ENCODE measurements around the gene CEMIP. TPM values are rescaled to one million over a fixed set of nuclear protein-coding genes. Genes with fewer than 3 reads are reported as not detected.

Gene CEMIP
- total RNA-seq, 1 experiment from 2014 or later, result 3.5 TPM

- CTCF ChIA-PET, result interaction anchor here (0.8 to 6.0 kb wide), 4 partner anchors 188 to 486 kb away, joined by 4 to 136 read pairs (median 46); no protein-coding TSS in a partner anchor
- no peaks in the 10 kb centered on the region for H3K9me2 ChIP-seq (ENCODE audit: insufficient read depth)
- no peaks in the 10 kb centered on the region for H3K27me3 ChIP-seq (ENCODE audit: insufficient read depth, low read length)
- no peak overlapping the region for H3K9ac ChIP-seq (ENCODE audit: low read length)
- no peak overlapping the region for H3K27ac ChIP-seq (ENCODE audit: low read depth, low read length)
- H2AFZ ChIP-seq (ENCODE audit: low read depth, low read length, poor library complexity, severe bottlenecking), result no peak overlapping the region
- BruUV-seq (replicated peaks), result no TSS peak
- RAD21 ChIA-PET (ENCODE audit: low non-redundant PET in 1 of 2, low total read pairs in 2 of 2, uncharacterized antibody in 2 of 2, unreplicated experiment in 2 of 2), result interaction anchor here in 1 of 2 experiments (1.2 kb wide), 1 partner anchor 76 kb away, joined by 4 read pairs; no protein-coding TSS in a partner anchor
- H3K4me1 ChIP-seq (ENCODE audit: control insufficient read depth in 1 of 2, insufficient read depth in 2 of 2, low read length in 2 of 2), result peaks cover 4 to 19% of the 10 kb centered on the region in 2 experiments; a peak in 2 of 4 replicates
- peak; percentile 60 for TF ChIP-seq REST (IDR thresholded peaks at IDR 0.05; ENCODE audit: low read depth)
- TF ChIP-seq SRF (IDR thresholded peaks at IDR 0.05; ENCODE audit: low read depth), result no peak
- no peak for TF ChIP-seq EZH2 (IDR thresholded peaks at IDR 0.05)
- TF ChIP-seq CTCF (IDR thresholded peaks at IDR 0.05 in 2 of 3, conservative IDR thresholded peaks at IDR 0.05 in 1 of 3; ENCODE audit: borderline replicate concordance in 1 of 3, insufficient read depth in 1 of 3, low read depth in 2 of 3, low read length in 2 of 3), result no peak
- intact Hi-C loops (cut with micrococcal nuclease), result no loop called here
- POLR2A ChIA-PET, result no interaction called here
- H4K20me1 ChIP-seq (ENCODE audit: insufficient read depth), result no peaks in the 10 kb centered on the region
- no peaks in the 10 kb centered on the region for H3K9me3 ChIP-seq (ENCODE audit: control insufficient read depth in 1 of 2, insufficient read depth in 1 of 2, low read depth in 1 of 2, low read length in 2 of 2)
- DNase-seq (ENCODE audit: low read depth, low spot score) (no peak), ATAC-seq (no peak)
- no peaks in the 10 kb centered on the region for H3K79me2 ChIP-seq (ENCODE audit: insufficient read depth, low read length)
- H3K4me3 ChIP-seq (replicated peaks in 1 of 2; ENCODE audit: low read depth in 1 of 2, low read length in 2 of 2), result no peak overlapping the region
- H3K4me2 ChIP-seq (ENCODE audit: low read length), result no peak overlapping the region
- H3K36me3 ChIP-seq (ENCODE audit: control insufficient read depth in 1 of 2, insufficient read depth in 2 of 2, low read length in 2 of 2), result no peaks in the 10 kb centered on the region
Observed at GRCh38 chr15:80780416-80781221, 1.4 kb downstream of the CEMIP start.

All from HCT116 (cell line).